Stimulated activated CD8-positive, alpha-beta memory T cell treated with anti-CD3 and anti-CD28 coated beads, Interleukin-4, amount 100 ng/mL, for 24 hours (primary cell): ENCODE measurements around the gene HINT2.

Source experiments
- DNase-seq: peaks from one replicate; pipeline ENCODE4 v3.0.0-alpha.2; 2020; ENCODE audit warnings: low read depth

HINT2 gene

GRCh38 chr9:35814841-35815543, at the start of gene HINT2:
Gene HINT2 (minus strand): TSS chr9:35815042. CDS start chr9:35814979, 63 bp downstream.
- peak; percentile 95 for DNase-seq

DNA sequence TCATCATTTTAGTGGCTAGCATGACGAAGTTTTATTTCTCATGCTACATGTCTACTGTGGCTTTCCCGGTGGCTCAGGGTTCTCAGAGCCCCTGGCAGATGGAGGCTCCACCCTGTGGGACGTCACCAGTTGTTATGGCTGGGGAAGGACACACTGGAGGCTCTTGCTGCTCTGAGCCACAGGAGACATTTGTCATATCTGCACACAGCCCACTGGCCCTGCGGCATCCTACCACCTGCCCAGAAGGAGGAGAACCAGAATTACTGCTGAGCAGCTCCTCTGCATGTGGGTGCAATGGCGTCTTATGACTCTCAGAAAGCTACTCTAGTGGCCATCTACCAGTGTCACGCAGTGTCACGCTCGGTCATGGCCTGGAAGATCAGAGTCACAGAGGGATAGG, 48.7 kb upstream of the HINT2 start:
- no peak for DNase-seq

DNA sequence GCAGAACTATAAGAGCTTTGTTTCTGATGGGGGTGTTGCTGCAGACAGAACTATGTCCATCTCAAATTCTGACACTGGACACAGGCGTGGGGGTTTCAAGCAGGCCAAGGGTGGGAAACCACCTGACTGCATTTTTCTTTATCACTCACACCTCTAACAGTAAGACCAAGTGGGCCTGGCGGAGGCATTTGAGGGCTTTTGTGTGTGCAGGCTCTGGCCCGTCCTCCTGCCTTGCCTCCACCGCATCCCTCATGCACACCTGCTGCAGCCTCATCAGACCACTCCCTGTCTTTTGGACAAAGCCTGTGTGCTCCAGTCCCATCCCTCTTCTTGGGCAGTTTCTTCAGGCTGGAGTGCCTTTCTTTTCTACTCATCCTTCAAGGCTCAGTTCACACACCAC, 47.5 kb upstream of the HINT2 start:
- no peak for DNase-seq

DNA sequence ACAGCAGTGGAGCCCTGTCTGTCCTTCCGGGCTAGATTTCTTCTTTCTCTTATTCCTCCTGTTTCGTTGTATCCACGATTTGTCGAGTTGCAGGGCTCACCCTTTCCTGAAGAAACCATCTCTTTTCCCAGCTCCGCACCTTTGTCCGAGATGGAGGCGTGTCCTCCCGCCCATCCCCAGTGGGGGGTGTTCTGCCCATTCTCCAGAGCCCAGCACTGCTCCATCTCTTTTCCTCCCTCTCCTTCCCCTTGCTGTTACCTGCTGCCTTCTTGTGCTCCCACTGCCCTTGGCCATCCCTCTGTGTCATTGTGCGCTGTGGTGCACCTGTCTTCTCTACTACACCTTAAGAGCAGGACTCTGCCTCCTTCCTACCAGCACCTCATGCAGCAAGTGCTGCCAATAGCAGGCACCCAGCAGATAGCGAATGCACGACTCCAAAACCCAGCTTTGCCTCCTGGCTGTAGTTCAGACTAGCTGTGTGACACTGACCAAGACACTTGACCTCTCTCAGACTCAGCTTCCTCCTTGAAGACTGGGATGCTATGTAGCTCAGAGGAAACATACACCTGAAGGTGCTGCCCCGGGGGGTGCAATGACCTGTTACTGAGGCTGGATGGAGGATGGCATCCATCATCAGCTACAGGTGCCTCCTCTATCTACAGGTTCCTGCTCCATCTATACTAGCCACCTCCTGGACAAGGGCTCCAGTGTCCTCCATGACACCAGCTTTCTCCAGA, 46.5 kb upstream of the HINT2 start:
- DNase-seq: no peak

DNA sequence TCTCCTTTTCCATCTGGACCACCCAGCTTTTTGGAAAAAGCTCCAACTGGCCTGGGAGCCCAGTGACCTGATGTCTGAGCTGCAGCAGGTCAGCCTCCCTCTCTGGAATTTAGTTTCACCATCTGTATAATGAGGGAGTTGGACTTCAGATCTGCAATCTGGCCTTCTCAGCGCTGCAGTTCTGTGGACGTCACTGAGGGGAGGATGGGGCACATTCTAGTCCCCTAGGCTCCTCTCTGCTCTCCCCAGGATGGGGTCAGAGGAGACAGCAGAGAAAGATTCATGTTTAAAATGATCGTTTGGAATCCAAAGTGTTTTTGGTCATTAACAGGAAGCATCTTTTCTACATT, 45.1 kb upstream of the HINT2 start:
- DNase-seq: no peak

DNA sequence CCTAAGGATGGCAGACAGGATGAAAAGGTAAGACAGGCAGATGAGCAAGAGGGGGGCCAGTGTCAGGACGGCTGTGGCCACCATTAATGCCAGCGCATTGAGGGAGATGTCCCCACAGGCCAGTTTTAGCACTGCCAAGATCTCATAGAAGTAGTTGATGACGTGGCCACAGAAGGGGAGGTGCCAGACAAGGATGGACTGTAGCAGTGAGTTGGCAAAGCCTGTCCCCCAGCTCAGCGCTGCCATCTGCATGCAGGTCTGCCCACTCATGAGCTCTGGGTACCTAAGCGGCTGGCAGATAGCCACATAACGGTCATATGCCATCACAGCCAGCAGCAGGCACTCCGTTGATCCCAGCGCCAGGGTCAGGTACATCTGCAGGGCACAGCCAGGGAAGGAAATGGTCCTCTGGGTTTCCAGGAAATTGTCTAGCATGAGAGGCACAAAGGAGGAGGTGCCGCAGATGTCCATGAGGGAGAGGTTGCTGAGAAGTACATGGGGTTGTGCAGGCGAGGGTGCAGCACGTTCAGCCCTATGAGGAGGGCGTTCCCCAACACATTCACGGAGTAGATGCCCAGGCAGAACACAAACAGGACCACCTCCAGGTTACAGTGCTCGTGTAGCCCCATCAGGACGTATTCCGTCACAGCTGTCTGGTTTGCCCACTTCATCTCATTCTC, 44.6 kb upstream of the HINT2 start:
- no peak for DNase-seq

- DNase-seq: no peak
These were observed 43.6 kb upstream of the HINT2 start for GRCh38 chr9:35858458-35858857.

- DNase-seq: no peak
These were observed 42.0 kb upstream of the HINT2 start for GRCh38 chr9:35856882-35857281.

GRCh38 chr9:35856206-35856605, 41.4 kb upstream of the HINT2 start:
- DNase-seq: no peak

GRCh38 chr9:35854091-35854762, 39.4 kb upstream of the HINT2 start:
- DNase-seq: no peak

DNA sequence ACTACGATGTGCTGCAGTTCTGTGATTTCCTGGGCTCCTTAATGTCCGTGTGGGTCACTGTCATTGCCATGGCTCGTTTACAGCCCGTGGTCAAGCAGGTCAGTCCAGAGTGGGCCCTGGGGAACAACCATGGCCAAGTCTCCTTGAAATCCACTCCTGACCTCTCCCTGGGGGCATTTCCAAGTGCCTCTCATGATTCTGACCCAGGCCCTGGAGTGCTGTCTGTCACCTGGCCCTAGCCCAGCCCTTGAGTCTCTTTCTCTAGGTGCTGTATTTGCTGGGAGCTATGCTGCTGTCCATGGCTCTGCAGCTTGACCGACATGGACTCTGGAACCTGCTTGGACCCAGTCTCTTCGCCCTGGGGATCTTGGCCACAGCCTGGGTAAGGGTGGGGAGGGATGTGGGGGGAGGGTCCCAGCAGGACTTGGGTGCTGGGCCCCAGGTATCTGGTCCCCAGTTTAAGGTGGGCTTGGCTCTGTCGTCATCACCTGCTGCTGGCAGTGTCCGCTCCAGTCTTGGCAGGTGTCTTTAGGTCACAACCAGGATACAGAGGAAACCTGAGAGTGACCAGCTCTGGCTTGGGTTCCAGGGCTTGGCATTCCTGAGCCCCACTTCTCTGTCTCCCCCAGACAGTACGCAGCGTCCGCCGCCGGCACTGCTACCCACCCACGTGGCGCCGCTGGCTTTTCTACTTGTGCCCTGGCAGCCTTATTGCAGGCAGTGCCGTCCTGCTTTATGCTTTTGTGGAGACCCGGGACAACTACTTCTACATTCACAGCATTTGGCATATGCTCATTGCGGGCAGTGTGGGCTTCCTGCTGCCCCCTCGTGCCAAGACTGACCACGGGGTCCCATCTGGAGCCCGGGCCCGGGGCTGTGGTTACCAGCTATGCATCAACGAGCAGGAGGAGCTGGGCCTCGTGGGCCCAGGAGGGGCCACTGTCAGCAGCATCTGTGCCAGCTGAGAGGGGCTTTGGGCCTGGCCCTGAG, 38.3 kb upstream of the HINT2 start:
- DNase-seq: no peak

GRCh38 chr9:35852267-35852815, 37.5 kb upstream of the HINT2 start:
- no peak for DNase-seq

- peak; percentile 19 for DNase-seq
These were observed 33.1 kb upstream of the HINT2 start for GRCh38 chr9:35847792-35848572.

DNA sequence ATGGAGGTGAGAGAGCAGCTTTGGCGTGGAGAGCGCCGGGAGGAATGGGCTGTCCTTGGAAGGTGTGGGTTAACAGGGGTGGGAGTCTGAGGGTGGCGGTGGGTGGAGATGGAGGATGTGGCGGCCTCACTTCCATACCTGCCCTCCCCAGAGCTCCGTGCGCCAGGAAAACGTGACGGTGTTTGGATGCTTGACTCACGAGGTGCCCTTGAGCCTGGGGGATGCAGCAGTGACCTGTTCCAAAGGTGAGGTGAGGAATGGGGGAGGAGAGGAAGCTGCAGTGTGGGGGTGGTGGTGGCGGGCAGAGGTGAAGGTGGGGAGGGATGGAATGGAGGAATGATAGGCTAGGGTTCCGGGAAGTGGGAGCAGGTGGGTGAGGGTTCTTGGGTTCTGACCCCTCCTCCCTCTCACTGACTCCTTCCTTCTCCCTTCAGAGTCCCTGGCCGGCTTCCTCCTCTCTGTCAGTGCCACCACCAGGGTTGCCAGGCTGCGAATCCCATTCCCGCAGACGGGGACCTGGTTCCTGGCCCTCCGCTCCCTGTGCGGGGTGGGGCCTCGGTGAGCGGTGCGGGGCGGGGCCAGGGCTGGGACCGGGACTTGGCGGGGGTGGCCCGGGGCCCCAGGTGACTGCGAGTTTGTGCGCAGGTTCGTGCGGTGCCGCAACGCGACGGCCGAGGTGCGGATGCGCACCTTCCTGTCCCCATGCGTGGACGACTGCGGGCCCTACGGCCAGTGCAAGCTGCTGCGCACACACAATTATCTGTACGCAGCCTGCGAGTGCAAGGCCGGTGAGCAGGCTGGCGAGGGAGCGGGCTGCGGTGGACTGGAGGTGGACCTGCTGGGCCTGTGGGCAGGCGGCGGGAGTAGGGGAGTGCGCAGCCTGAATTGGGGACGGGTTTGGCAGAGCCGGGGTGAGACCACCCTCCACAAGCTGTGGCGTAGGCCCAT, 31.3 kb upstream of the HINT2 start:
- no peak for DNase-seq

DNA sequence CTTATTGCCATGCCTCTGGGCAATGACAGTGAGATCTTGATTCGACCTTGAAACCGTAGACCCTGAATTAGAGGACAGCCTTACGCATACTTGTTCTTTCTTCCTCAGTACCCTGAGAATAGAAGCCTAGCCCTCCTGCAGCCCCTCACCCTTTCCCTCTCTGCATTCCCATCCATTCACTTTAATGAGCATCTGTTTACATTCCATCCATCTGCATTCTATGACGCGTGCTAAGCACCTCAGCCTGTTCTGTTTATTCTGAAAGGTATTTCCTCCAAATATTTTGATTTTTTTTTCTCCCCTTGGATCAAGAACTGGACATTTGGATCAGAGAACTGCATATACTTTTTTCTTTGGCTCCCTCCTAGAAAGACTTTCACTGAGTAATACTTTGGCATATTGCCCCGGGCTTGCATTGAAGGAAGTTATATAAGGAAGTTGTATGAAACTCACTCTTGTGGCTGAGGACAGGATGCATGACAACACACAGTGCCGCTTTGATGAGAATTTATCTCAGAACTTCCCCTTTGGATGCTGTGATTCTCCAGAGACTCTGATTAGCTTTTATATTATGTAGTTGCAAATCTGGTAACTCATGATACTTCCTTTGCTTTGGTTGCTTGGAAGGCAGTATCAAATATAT, 29.9 kb upstream of the HINT2 start:
- DNase-seq: no peak

- DNase-seq: no peak
These were observed 28.0 kb upstream of the HINT2 start for GRCh38 chr9:35842795-35843194.

GRCh38 chr9:35842020-35842745, 27.3 kb upstream of the HINT2 start:
- DNase-seq: no peak

GRCh38 chr9:35841645-35841900, 26.7 kb upstream of the HINT2 start:
- DNase-seq: no peak
